Measurements from ENCODE around the gene EIF4E1B. TPM values are rescaled to one million over a fixed set of nuclear protein-coding genes. Genes with fewer than 3 reads are reported as not detected.

The EIF4E1B gene
- total RNA-seq, 1 experiment from 2014 or later: not detected

DNA sequence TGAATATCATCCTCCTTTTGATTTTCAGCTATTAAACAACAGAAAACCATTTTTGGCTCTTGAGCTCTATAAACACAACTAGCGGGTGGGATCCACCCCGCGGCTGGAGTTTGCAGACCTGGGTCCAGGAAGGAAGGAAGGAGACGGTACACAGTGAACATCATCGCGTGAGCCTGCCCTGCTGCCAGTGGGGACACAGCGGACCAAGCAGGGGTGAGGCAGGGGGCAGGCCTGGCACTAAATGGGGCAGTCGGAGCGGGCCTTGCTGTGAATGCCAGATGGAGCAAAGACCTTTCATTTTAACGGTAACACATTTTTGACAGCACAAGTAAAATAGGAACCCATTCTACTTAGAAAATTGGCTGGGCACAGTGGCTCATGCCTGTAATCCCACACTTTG is 31.2 kb downstream of the EIF4E1B start:
- CTCF ChIA-PET: interaction anchor here (1.3 to 4.0 kb wide), 9 partner anchors 14 to 450 kb away, joined by 4 to 33 read pairs (median 12); partner anchors contain the start of genes TSPAN17 and UNC5A
- Mint-ChIP-seq H3K27me3 (ENCODE audit: unreplicated experiment) (peaks cover 32% of the 10 kb centered on the region), H3K36me3 (ENCODE audit: insufficient read depth, unreplicated experiment) (peaks cover 27% of the 10 kb centered on the region), H3K9me3 (ENCODE audit: low read depth, unreplicated experiment) (no peaks in the 10 kb centered on the region), H3K4me1 (ENCODE audit: low read depth, unreplicated experiment) (peaks cover 19% of the 10 kb centered on the region), H3K4me3 (ENCODE audit: low read depth, unreplicated experiment) (no peak overlapping the region), H3K27ac (ENCODE audit: unreplicated experiment) (no peak overlapping the region)
- intact Hi-C loops (cut with micrococcal nuclease; ENCODE audit: unreplicated experiment): loop anchor here (2.0 to 5.0 kb wide), 4 partner anchors 83 to 451 kb away; no protein-coding TSS in a partner anchor
- BruUV-seq (replicated peaks): no TSS peak
- no peak for TF ChIP-seq CTCF (IDR thresholded peaks at IDR 0.05; ENCODE audit: unreplicated experiment)
- no peak for DNase-seq

GRCh38 chr5:176662371-176663333 is 32.2 kb downstream of the EIF4E1B start:
- Mint-ChIP-seq H3K27ac (ENCODE audit: unreplicated experiment) (no peak overlapping the region), H3K27me3 (ENCODE audit: unreplicated experiment) (peaks cover 42% of the 10 kb centered on the region), H3K4me1 (ENCODE audit: low read depth, unreplicated experiment) (peaks cover 19% of the 10 kb centered on the region), H3K9me3 (ENCODE audit: low read depth, unreplicated experiment) (no peaks in the 10 kb centered on the region), H3K4me3 (ENCODE audit: low read depth, unreplicated experiment) (no peak overlapping the region), H3K36me3 (ENCODE audit: insufficient read depth, unreplicated experiment) (peaks cover 22% of the 10 kb centered on the region)
- intact Hi-C loops (cut with micrococcal nuclease; ENCODE audit: unreplicated experiment): loop anchor here (5.0 kb wide), 1 partner anchor 240 kb away; no protein-coding TSS in a partner anchor
- no peak for DNase-seq
- TF ChIP-seq CTCF (IDR thresholded peaks at IDR 0.05; ENCODE audit: unreplicated experiment): no peak
- CTCF ChIA-PET: interaction anchor here (1.3 kb wide), 1 partner anchor 90 kb away, joined by 4 read pairs; no protein-coding TSS in a partner anchor
- no TSS peak for BruUV-seq (replicated peaks)

GRCh38 chr5:176663566-176663965 is 33.1 kb downstream of the EIF4E1B start:
- H3K27me3 Mint-ChIP-seq (ENCODE audit: unreplicated experiment): peaks cover 51% of the 10 kb centered on the region
- peaks cover 13% of the 10 kb centered on the region for H3K4me1 Mint-ChIP-seq (ENCODE audit: low read depth, unreplicated experiment)
- CTCF ChIA-PET: no interaction called here
- BruUV-seq (replicated peaks): no TSS peak
- H3K9me3 Mint-ChIP-seq (ENCODE audit: low read depth, unreplicated experiment): no peaks in the 10 kb centered on the region
- TF ChIP-seq CTCF (IDR thresholded peaks at IDR 0.05; ENCODE audit: unreplicated experiment): no peak
- H3K27ac Mint-ChIP-seq (ENCODE audit: unreplicated experiment): no peak overlapping the region
- intact Hi-C loops (cut with micrococcal nuclease; ENCODE audit: unreplicated experiment): loop anchor here (5.0 kb wide), 1 partner anchor 239 kb away; no protein-coding TSS in a partner anchor
- H3K4me3 Mint-ChIP-seq (ENCODE audit: low read depth, unreplicated experiment): no peak overlapping the region
- peaks cover 16% of the 10 kb centered on the region for H3K36me3 Mint-ChIP-seq (ENCODE audit: insufficient read depth, unreplicated experiment)
- DNase-seq: no peak

DNA sequence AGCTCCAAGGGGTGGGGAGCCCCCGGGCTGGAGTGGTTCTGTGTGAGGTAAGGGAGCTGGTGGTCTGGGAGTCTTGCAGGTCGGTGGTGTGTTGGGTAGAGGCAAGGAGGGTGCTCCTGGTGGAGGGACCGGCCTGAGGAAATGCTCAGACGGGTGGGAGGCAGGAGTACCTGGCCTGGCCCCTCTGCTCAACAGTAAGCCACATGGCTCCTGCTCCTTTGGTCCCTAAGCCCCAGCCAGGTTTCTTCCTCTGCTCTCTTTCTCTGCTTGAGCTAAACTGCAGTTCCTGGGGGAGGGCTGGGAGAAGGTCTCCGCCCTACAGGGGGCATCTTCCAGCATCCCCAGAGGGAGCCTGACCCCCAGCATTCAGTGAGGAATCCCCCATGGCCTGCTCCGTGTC is 34.0 kb downstream of the EIF4E1B start:
- Mint-ChIP-seq H3K4me1 (ENCODE audit: low read depth, unreplicated experiment) (peaks cover 4% of the 10 kb centered on the region), H3K36me3 (ENCODE audit: insufficient read depth, unreplicated experiment) (peaks cover 8% of the 10 kb centered on the region), H3K27ac (ENCODE audit: unreplicated experiment) (no peak overlapping the region), H3K9me3 (ENCODE audit: low read depth, unreplicated experiment) (no peaks in the 10 kb centered on the region), H3K27me3 (ENCODE audit: unreplicated experiment) (peaks cover 53% of the 10 kb centered on the region), H3K4me3 (ENCODE audit: low read depth, unreplicated experiment) (no peak overlapping the region)
- BruUV-seq (replicated peaks): no TSS peak
- CTCF ChIA-PET: no interaction called here
- DNase-seq: no peak
- intact Hi-C loops (cut with micrococcal nuclease; ENCODE audit: unreplicated experiment): loop anchor here (5.0 kb wide), 1 partner anchor 238 kb away; no protein-coding TSS in a partner anchor
- no peak for TF ChIP-seq CTCF (IDR thresholded peaks at IDR 0.05; ENCODE audit: unreplicated experiment)
